HG02798 (cell line): ENCODE measurements around the gene VAC14.

Experiments
- ATAC-seq: cut with Tn5 transposase; IDR thresholded peaks from one replicate; pipeline ENCODE4 v1.9.1; 2021; ENCODE audit warnings: mild to moderate bottlenecking; ENCODE audit not compliant: unreplicated experiment, poor library complexity

VAC14 gene

DNA sequence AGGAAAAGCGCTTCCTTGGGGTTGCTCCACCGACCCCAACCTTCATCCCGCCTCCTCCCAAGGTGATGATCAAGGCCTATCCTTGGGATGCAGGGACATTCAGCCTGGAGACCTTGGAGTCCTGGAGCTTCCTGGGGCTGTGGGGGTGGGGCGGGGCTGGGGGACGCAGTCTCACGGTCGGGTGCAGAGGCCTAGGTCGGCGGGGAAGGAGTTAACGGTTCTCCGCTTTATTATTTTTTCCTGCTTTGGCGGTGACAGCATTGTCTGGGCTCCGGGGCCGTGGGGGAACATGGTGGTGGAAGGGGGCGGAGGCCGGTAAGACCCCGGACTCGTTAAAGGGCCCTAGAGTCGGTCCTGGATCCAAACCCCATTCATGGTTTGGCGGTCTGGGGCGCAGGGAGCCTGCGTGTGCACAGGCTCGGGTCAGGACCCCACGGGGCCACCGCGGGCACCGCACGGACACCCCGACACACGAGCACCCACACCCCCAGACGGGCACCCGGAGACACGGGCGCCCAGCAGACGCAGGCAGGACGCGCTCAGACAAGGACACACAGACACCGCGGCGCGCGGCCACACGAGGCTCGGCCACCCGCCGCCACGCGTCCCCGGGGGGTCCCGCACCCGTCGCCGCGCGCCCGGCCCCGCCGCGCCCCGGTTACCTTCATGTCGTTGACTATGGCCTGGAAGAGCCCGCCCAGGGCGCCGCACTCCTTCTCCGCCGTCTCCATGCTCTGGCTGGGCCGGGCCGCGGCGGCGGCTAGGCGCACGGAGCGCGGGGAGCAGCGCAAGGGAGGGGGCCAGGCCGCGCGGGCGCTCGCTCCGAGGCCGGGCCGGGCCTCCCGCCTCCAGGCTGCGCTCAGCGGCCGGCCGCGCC lies 115.7 kb downstream of the VAC14 start:
- no peak for ATAC-seq

DNA sequence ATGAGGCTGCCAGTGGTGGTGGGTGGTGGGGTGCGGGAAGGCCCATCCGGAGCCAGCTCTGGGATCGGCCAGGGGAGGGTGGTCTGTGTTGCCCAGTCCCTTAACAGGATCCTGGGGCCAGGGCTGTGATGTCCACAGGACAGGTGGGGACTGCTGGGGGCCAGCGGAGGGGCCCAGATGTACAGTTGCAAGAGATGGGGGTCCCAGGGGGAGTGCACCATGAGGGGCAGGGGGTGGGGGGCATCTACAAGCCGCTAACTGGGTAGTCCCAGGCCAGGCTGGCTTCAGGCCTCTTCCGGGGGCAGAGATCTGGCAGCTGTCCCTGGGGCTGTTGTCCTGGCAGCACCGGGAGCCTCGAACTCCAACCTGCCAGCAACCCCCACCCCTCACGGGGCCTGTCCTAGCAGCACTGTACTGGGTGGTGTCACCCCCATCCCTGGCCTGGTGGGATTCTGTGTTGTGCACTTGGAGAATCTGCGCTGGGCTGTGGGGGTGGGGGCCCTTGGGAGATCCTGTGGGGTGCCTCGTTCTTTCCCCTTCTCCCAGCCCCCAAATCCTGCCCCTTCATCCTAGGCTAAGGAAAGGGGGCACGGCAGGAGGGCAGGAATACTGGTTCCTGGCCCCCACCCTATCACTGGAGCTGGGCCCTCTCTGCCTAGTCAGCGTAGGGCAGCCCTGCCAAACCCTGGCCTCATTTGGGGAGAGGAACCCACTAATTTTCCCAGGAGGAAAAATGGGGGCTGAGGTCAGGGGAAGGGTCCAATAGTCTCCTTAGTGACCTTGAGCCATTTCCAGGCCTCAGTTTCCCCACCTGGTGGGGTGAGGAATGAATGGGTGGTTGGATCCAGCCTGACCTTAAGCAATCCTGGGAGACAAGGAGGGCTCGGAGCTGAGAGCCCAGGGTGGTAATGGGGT lies 116.6 kb downstream of the VAC14 start:
- no peak for ATAC-seq

DNA sequence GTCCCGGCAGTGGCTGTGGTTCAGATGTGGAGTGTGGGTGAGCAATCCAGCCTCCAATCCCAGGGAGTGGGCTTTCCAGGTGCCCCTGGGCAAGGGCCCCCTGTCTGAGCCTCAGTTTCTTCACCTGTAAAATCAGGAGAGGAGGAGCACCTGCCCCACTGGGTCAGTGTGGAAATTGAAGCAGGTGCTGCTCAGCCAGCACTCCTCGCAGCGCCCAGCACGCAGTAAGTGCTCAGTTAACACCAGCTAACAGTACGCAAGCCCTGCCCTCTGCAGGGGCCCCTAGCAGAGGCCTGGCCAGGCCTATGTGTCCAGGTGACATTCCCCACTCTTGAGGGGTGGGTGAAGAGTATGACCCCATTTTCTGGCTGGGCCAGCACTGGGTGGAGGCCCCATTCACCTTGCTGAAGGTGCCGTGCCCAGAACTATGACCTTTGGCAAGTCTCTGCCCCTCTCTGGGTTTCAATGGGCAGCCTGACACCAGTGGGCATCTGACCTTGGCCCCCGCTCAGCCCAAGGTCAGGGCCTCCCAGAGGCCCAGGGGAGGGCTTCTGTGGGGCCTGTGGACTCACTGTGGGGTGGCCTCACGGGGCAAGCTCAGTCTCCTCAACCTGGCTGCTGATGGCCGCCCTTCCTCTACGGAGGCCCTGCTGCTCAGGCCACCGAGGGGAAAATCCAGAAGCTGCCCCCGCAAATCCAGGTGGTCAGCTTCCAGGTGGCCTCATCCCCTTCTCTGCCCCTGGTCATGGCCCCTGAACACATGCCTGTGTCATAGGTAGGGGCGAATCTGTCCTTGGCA lies 117.6 kb downstream of the VAC14 start:
- no peak for ATAC-seq

DNA sequence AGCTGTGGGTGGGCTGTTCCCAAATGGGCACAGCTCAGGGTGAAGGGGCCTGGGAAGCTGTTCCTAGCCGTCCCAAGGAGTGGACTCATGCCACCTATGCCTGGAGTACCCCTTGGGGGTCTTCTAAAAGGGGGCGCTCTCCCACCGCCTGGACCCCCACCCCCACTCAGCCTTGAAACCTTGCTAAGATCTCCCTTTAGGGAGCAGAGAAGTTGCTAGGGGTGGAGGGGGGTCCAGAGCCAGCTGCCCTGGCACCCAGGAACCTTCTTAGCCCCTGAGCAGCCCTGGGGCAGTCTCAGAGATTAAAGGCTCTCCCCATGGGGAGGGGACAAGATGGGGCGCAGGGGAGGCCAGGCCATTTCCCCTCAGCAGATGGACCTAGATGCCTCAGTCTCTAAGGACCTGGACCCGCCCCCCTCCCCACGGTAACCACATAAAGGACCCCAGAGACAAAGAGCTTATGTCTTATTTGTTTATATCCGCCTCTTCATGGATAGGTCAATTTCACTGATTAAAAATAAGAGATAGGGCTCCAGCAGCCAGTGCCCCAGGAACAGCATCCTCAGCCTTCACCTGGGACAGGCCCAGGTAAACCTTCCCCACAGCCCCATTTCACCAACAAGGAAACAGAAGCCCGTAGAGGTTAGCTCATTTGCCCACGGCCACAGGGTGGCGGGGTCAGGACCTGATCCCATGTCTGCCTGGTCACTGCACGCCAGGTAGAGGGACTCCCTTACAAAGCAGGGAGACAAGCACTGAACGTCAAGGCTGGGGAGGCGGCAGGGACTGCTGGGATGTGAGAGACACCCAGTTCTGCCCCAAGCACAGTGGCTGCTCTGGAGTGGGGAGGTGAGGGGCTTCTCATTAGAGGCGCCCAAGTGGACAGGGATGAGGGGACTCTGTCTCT lies 118.5 kb downstream of the VAC14 start:
- ATAC-seq: no peak

DNA sequence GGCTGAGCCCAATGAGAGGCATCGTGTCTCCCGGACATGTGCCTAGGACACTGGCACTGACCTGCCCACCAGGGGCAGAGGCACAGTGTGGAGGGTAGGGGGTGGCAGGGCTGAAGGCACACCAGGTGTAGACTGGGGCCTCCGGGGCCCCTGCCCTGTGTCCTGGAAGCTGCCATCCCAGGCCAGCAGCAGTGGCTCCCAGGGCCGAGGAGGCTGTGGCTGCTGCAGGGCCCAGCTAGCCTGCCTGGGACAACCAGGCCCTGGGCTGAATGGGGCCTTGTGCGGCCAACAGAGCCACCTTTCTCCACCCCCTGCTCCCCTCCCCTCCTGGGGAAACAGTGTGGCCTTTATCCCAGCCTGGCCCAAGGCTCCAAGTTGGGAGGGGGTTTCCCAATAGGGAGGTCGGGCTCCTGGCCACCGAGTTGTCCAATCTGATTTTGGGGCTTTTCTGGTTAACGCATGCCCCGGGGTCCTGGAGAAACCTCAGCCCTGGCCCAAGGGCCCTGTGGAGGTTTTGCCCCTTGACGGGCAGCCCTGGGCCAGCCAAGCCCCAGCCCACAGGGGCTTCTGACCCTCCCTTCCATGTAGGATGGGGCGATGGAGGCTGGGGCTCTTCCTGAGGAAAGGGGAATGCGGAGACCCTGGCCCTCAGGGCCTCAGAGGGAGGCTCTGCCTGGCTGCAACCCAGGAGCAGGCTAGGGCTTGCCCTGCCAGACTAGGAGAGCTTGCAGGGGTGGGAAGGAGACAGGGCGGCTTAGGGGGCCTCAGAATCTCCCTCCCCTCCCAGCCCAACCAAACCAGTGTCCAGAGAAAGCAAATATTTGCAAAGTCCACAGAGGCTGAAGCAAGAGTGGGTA lies 119.3 kb downstream of the VAC14 start:
- ATAC-seq: no peak

DNA sequence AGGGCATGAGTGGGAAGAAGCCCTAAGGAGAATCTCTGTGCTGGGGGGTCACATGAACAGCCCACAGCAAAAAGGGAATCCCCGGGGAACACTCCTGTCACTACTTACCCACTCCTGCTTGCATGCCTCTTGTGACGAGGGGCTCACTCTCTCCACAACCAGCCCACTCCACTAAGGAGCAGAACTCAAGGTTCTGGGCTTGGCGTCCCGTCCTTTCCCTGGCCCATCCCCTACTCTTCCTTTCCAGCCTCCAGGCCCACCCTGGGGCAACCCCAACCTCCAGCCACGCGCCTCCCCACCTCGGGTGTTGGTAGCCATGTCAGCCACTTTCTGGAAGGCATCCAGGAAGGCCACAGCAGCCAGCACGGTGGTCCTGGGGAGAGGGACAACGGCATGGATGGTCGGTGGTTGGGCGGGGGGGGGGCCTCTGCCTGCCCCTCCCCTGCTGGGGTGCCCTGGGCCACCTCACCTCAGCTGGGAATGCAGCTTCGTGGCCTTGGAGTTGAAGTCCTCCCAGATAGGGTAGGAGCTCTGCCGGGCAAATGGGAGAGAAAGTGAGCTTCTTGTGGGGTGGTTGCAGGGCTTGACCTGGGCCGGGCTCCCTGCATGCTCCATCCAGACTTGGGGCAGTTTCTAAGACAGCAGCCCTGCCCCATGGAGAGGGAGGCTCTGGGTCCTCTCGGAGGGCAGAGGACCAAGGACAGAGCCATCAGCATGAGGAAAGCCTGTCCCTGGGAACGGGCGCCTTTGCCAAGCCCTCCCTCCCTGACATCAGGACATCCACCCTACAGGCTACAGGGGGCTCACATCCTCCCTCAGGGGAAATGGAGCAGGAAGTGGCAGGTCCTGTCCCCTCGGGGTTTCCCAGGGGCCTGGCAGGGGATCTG lies 120.2 kb downstream of the VAC14 start:
- ATAC-seq: no peak

DNA sequence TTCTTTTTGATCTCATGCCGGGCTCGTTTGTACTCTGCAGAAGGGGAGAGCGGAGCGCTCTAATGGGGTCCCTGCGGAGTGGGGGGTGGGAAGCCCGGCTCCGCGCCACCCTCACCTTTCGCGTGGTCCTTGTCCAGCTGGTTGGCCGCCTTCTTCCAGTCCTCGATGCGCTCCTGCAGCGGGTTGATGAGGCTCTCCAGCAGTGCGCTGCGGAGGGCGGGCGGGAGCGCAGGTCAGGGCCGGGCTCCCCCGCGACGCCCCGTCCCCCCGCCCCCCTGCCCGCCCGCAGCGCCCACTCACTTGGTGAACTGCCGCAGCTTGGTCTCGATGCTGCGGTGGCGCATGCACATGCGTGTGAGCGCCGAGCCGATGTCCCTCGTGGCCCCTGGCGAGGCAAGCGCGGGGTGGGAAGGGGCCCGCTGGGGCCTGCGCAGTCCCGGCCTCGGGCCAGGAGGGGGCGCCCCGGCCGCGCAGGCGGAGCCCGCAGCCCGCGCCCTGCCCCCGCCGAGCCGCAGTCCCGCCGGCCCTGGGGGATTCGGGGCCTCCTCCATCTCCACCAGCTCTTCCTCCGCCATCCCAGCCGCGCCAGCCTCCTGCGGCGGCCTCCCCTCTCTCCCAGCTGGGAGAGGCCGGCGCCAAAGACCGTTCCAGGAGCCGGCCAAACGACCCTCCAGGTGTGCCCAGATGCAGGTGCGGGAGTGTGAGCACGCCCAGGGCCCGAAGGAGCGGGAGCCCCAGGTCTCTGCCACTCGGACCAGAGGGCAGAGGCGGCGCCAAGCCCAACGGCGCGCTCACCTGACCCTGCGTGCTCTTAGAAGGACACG lies 121.1 kb downstream of the VAC14 start:
- no peak for ATAC-seq

DNA sequence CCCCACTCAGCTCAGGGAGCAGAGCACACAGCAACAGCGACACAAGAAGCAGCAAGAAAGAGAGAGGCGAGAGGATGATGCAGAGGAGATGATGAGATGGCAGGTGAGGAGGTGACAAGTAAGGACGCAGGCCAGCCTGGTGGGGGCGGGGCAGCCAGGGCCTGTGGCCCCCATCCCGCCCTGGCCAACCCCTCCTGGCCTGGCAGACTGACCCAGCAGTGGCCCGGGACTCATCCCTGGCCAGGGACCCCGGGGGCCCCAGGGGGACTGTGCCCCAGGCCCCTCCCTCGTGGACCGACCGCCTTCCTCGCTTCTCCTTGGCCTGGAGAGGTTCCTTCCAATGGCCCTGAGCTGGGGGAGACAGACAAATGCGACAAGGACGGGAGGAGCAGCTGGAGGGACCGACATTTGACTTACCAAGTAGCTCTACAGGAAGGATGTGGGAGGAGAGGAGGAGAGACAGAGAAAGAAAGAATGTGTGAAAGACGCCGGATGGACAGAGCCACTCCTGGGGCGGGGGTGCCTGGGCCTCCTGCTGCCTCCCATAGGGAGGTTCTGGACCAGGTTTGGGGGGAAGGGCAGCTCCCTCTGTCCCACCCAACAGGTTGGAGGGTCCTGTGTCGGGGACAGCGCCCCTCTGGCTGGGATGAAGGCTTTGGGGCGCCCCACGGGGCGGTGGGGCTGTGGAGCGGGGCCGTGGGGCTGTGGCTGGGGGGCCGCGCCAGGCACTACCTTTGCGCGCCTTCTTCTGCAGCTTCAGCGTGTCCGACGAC lies 121.9 kb downstream of the VAC14 start:
- ATAC-seq: no peak

DNA sequence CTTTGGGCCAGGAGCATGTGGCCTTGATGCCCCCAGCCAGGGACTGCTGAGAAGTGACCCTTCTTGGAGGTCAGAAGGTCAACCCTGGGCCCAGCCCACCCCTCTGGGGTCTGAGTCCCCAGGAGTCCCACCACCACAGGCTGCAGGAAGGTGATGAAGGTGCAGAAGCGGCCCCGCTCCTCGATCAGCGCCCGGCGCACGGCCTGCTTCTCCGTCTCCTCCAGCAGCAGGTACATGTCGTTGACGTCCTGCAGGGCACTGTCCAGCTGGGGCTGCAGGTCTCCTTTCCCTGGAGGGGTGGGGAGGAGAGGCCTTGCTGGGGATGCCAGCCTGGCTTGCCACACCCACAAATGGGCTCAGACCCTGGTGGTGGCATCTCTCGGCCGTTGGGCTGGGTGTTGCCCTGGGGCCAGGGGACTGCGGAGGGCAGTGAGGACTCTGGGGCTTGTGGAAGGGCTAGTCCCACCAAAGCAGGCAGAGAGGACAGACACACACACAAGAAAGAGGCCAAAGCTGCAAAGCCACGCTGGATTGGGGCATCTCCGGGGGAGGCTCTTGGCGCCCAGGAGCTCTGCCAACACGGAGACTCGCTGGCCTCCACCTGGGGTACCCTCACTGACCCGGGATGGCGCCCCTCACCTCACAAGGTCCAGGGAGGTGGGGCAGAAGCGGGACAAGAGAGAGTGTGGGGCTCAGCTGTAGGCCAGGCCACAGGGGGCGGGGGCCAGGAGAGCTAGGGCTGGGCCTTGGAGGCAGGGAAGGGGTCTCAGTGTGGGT lies 122.6 kb downstream of the VAC14 start:
- no peak for ATAC-seq

DNA sequence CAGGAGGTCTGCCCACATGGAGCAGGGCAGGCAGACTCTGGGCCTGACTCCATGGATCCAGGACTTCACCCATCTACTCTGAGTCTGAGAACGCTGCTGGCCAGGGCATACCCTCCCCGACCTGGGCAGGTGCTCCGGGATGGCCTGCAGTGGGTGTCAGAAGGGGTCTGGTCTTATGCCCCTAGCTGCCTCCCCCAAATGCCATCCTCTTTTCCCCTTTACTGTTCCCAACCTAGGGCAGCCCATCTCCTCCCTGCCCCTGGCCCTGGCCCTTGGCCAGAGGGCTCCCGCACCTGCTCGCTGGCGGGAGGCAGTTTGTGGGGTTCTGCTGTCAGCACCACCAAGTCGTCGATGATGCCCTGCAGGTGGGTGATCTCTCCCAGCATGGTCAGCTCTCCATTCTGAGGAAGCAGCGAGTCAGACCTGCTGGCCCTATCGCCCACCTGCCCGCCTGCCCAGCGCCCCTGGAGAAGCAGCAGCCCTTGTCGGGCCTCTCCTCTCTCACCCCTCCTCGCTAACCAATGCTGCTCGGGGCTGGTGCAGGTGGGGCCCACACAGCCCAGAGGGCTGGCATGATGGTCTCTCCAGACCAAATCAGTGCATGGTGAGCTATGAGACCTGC lies 123.3 kb downstream of the VAC14 start:
- no peak for ATAC-seq

DNA sequence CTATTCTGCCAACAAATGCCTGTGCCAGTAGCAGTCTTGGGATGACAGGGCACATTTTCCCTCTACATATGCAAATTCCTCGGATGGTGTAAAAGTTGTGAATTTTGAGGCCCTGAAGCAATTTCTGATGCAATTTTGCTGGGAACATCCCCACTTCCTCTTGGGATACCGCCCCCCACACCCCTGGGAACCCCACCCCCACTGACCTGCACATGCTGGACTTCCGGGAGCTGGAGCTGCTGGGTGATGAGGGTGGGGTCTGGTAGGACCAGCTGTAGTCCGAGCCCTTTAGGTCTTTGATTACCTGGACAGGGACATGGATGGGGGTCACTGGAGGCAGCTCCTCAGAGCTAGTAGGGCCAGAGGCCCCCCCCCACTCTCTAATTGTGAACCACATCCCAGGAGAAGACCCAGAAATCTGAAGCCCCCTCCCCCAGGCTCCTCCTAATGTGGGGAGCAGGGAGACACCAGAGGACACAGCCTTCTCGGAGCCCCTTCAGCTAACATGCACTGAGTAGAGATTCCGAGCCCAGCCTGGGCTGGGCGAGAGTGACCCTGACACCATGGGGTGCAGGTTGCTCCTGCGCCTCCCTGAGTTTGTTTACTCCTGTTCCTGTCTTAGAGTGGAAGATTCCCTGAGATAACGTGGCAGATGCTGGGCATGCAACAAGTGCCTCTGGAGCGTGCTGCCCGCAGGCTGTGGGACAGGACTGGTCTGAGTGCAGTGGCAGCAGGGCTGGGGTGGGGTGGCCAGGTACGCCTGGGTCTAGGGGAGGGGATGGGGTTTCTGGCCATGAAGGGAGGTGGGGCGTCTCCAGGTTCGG lies 124.1 kb downstream of the VAC14 start:
- ATAC-seq: no peak

DNA sequence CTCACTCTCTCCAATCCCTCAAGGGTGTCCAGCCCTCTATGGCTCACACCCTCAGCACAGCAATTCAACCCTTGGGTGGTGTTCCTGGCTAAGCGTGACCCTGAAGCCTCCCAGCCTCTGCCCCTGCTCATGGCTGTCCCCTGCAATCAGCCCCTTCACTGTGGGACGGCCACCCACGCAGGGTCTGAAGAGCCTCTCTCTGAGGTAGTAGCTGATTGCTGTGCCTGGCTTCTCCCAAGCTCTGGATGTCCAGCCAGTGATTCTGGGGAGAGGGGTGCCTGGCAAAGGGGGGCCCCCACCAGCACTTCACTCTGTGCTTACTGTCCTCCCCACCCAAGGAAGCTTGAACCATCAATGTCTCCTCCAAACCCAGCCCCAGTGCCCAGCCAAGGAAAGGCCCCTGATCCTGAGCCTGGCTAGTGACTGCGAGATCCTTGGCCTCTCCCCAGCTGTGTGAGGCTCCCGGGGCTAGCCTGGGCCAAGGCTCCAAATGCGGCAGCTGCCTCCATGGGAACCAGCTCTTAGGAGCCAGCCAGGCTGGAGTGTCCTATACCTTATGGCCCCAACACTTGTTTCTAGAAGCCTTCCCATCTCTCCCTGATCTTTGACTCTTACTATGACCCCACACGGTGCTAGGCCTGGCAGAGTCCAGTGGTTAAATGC lies 125.0 kb downstream of the VAC14 start:
- no peak for ATAC-seq

DNA sequence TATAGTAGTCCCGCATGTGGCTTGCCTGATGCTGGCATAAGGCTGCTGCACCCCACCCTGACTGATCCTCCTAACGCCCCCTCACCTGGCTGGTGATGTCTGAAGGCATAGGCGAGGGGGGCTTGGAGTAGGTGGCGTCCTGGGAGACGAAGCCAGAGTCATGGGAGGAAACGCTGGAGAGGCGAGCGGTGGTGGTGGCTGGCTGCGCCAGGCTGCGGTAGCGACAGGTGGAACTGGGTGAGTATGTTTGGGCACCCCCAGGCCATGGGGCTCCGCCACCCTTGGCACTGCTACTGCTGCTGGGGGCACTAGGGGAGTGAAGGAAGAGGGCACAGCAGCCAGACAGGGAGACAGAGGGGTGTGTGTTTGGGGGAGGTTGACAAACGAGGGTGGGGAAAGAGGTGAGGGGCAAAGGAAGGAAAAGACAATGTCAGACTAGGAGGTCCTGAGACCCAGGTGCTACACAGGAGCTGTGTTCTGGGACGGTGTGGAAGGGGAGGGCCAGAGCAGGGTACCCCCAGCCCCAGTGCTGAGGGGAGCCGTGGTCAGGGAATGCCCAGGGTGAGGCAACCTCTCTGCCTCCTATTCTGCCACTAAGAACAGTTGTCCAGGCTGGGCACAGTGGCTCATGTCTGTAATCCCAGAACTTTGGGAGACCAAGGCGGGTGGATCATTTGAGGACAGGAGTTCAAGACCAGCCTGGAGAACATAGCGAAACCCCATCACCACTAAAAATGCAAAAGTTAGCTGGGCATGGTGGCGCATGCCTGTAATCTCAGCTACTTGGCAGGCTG lies 126.5 kb downstream of the VAC14 start:
- no peak for ATAC-seq
